Suppressor macrophage (primary cell): Measurements from ENCODE around the gene GNB1L.
A peak's percentile ranks its signal among the peaks of the same experiment; 100 is the strongest.

Experiments used
- DNase-seq, 4 experiments: peaks; one replicate each; pipeline ENCODE4 v3.0.0-alpha.2; 2020 to 2022

GNB1L gene

GRCh38 chr22:19760058-19760950, 94.4 kb downstream of the GNB1L start, which contains the start of gene TBX1:
Gene TBX1 (plus strand): TSS chr22:19760778. CDS start chr22:19760844, 66 bp downstream.
- peak in 2 of 4 experiments; percentile 19 to 37 for DNase-seq

GRCh38 chr22:19759427-19760057, 95.1 kb downstream of the GNB1L start:
- peak in 1 of 4 experiments; percentile 10 for DNase-seq

GRCh38 chr22:19758896-19759426, 95.7 kb downstream of the GNB1L start:
- no peak for DNase-seq

- DNase-seq, result no peak
Measured at GRCh38 chr22:19757985-19758895, 96.4 kb downstream of the GNB1L start.

- peak; percentile 21 to 54 (median 42) for DNase-seq
Measured at GRCh38 chr22:19757140-19757984, 97.3 kb downstream of the GNB1L start.

GRCh38 chr22:19756288-19757128, 98.2 kb downstream of the GNB1L start:
- peak in 3 of 4 experiments; percentile 25 to 60 (median 43) for DNase-seq

- DNase-seq, result no peak
Measured at GRCh38 chr22:19755722-19756287, 98.9 kb downstream of the GNB1L start.

- no peak for DNase-seq
Measured at GRCh38 chr22:19755145-19755710, 99.4 kb downstream of the GNB1L start.

GRCh38 chr22:19754701-19755144, 100.0 kb downstream of the GNB1L start:
- no peak for DNase-seq

- no peak for DNase-seq
Measured at GRCh38 chr22:19753996-19754700, 100.5 kb downstream of the GNB1L start.

GRCh38 chr22:19753090-19753842, 101.4 kb downstream of the GNB1L start:
- no peak for DNase-seq

- no peak for DNase-seq
Measured at GRCh38 chr22:19751497-19752245, 103.0 kb downstream of the GNB1L start.

GRCh38 chr22:19750507-19751490, 103.9 kb downstream of the GNB1L start:
- DNase-seq, result no peak

GRCh38 chr22:19749876-19750275, 104.8 kb downstream of the GNB1L start:
- no peak for DNase-seq

GRCh38 chr22:19748991-19749664, 105.5 kb downstream of the GNB1L start:
- DNase-seq, result no peak

GRCh38 chr22:19748139-19748538, 106.5 kb downstream of the GNB1L start:
- DNase-seq, result no peak
